Type B pancreatic cell (in vitro differentiated cells): Measurements from ENCODE around the gene RGS10. TPM values are rescaled to one million over a fixed set of nuclear protein-coding genes. Genes with fewer than 3 reads are reported as not detected.

Experiments
- DNase-seq: peaks from one replicate; pipeline ENCODE4 v3.0.0; 2021; ENCODE audit warnings: mixed read lengths; ENCODE audit not compliant: unreplicated experiment; ENCODE audit errors: extremely low spot score
- H3K27ac Mint-ChIP-seq: 2 replicates; pipeline ENCODE4 v1.8.0; 2021; ENCODE audit warnings: mild to moderate bottlenecking, mixed read lengths
- H3K27me3 Mint-ChIP-seq: 2 replicates; pipeline ENCODE4 v1.8.0; 2021; ENCODE audit warnings: mixed read lengths
- H3K36me3 Mint-ChIP-seq: 2 replicates; pipeline ENCODE4 v1.8.0; 2021; ENCODE audit warnings: mixed read lengths
- H3K4me1 Mint-ChIP-seq: one replicate; pipeline ENCODE4 v1.8.0; 2021; ENCODE audit warnings: mixed read lengths; ENCODE audit not compliant: unreplicated experiment
- H3K4me3 Mint-ChIP-seq: 2 replicates; pipeline ENCODE4 v1.8.0; 2021; ENCODE audit warnings: mild to moderate bottlenecking, mixed read lengths
- H3K9me3 Mint-ChIP-seq: 2 replicates; pipeline ENCODE4 v1.8.0; 2021; ENCODE audit warnings: mixed read lengths
- CTCF ChIP-seq: fragments of 200-600 bp; sonication (generic); conservative IDR thresholded peaks from 2 replicates; pipeline ENCODE4 v1.5.0; 2021; ENCODE audit warnings: antibody characterized with exemption, mild to moderate bottlenecking
- total RNA-seq: library from RNA; stranded (reverse); gene quantifications from 2 replicates; pipeline ENCODE4 v1.2.1, GENCODE V29; 2021; ENCODE audit warnings: low replicate concordance

The RGS10 gene
- total RNA-seq, 1 donor from 2014 or later = 10.2 TPM

GRCh38 chr10:119470920-119471702 is 71.4 kb downstream of the RGS10 start:
- Mint-ChIP-seq H3K27ac (no peak overlapping the region), H3K27me3 (peaks cover 17% of the 10 kb centered on the region), H3K36me3 (no peaks in the 10 kb centered on the region), H3K9me3 (no peaks in the 10 kb centered on the region), H3K4me3 (no peak overlapping the region), H3K4me1 (no peaks in the 10 kb centered on the region)
- TF ChIP-seq CTCF = no peak
- DNase-seq = no peak

GRCh38 chr10:119469846-119470245 is 72.7 kb downstream of the RGS10 start:
- TF ChIP-seq CTCF = no peak
- Mint-ChIP-seq H3K36me3 (no peaks in the 10 kb centered on the region), H3K4me3 (no peak overlapping the region), H3K9me3 (no peaks in the 10 kb centered on the region), H3K4me1 (no peaks in the 10 kb centered on the region), H3K27me3 (peaks cover 15% of the 10 kb centered on the region), H3K27ac (no peak overlapping the region)
- DNase-seq = no peak

GRCh38 chr10:119469325-119469707 is 73.2 kb downstream of the RGS10 start:
- Mint-ChIP-seq H3K27me3 (peaks cover 15% of the 10 kb centered on the region), H3K9me3 (no peaks in the 10 kb centered on the region), H3K36me3 (no peaks in the 10 kb centered on the region), H3K27ac (no peak overlapping the region), H3K4me3 (no peak overlapping the region), H3K4me1 (no peaks in the 10 kb centered on the region)
- TF ChIP-seq CTCF = no peak
- DNase-seq = no peak

GRCh38 chr10:119468542-119469324 is 73.8 kb downstream of the RGS10 start:
- peaks cover 15% of the 10 kb centered on the region for H3K27me3 Mint-ChIP-seq
- no peak overlapping the region for H3K27ac Mint-ChIP-seq
- TF ChIP-seq CTCF = no peak
- H3K4me3 Mint-ChIP-seq = no peak overlapping the region
- H3K9me3 Mint-ChIP-seq = no peaks in the 10 kb centered on the region
- no peaks in the 10 kb centered on the region for H3K4me1 Mint-ChIP-seq
- DNase-seq = no peak
- no peaks in the 10 kb centered on the region for H3K36me3 Mint-ChIP-seq

GRCh38 chr10:119466655-119467054 is 75.9 kb downstream of the RGS10 start:
- H3K27ac Mint-ChIP-seq = no peak overlapping the region
- peaks cover 15% of the 10 kb centered on the region for H3K27me3 Mint-ChIP-seq
- no peaks in the 10 kb centered on the region for H3K4me1 Mint-ChIP-seq
- H3K36me3 Mint-ChIP-seq = peaks cover 3% of the 10 kb centered on the region
- H3K4me3 Mint-ChIP-seq = no peak overlapping the region
- DNase-seq = no peak
- no peak for TF ChIP-seq CTCF
- peaks cover 7% of the 10 kb centered on the region for H3K9me3 Mint-ChIP-seq
